Ovary (tissue), 9 donors: Measurements from ENCODE around the gene LNPEP. TPM values are rescaled to one million over a fixed set of nuclear protein-coding genes. Genes with fewer than 3 reads are reported as not detected.

Experiments
- DNase-seq, 5 donors: peaks; one replicate each; pipeline ENCODE4 v3.0.0-alpha.2; 2019 to 2020
- H3K27ac ChIP-seq, 2 donors: fragments of 200-600 bp; one replicate each; pipeline versions ENCODE4 v1.5.1 to v1.8.0; 2019 to 2022
- H3K27me3 ChIP-seq: fragments of 200-600 bp; one replicate; pipeline ENCODE4 v1.8.0; 2022
- H3K36me3 ChIP-seq: fragments of 200-600 bp; sonication (generic); one replicate; pipeline ENCODE4 v1.5.1; 2019
- H3K4me1 ChIP-seq: one replicate; pipeline ENCODE4 v1.8.1; 2013; ENCODE audit warnings: mild to moderate bottlenecking, moderate library complexity; ENCODE audit not compliant: insufficient read depth
- H3K4me3 ChIP-seq: fragments of 200-600 bp; sonication (generic); one replicate; pipeline ENCODE4 v1.5.1; 2017
- H3K9me3 ChIP-seq, 2 donors: fragments of 200-600 bp in 1 of 2; sonication (generic) in 1 of 2; one replicate each; pipeline versions ENCODE4 v1.5.1 to v1.8.1; 2013 to 2019; ENCODE audit warnings: mild to moderate bottlenecking in 1 of 2, moderate library complexity in 1 of 2
- EP300 ChIP-seq: sonication (generic); formaldehyde crosslinking; IDR thresholded peaks from one replicate; pipeline ENCODE4 v1.6.1; 2017; ENCODE audit warnings: antibody characterized with exemption
- POLR2A ChIP-seq: fragments of 450-650 bp; IDR thresholded peaks from one replicate; pipeline ENCODE4 v1.6.1; 2017; ENCODE audit warnings: antibody characterized with exemption, mild to moderate bottlenecking, moderate library complexity
- WGBS, 3 donors: extraction: QIAGEN DNeasy Blood & Tissue Kit in 1 of 3; methylation state at CpG; one replicate each; pipeline versions ENCODE4 v1.1.5 to v1.1.7; 2013 to 2017; 5-methylcytosine and 5-hydroxymethylcytosine counted together
- intact Hi-C, 4 donors: fragments of 100-400 bp; cut with DNase I; formaldehyde crosslinking; loops; one replicate each; pipeline versions ENCODE4 v1.11.0 to v1.15.1; 2022 to 2023
- polyA plus RNA-seq, 2 donors: library from polyadenylated mRNA; stranded (reverse); fragments of 200-250 nt in 1 of 2; fragments of 350-450 nt in 1 of 2; fragmentation: Illumina TruSeq in 1 of 2; extraction: RNeasy Lipid Tissue Mini Kit (QIAGEN cat#74804) in 1 of 2; gene quantifications; one replicate each; pipeline ENCODE4 v1.2.3, GENCODE V29; 2013 to 2014
- total RNA-seq, 7 donors: library from RNA; depleted of rRNA in 2 of 7; stranded (reverse); fragments of >200 nt in 2 of 7; fragmentation: NEBNext Ultra II Directional in 3 of 7; extraction: Animal tissue kit (Norgen Biotek cat#: 25700) in 3 of 7; gene quantifications; one replicate each; pipeline versions ENCODE4 v1.1.0 to v1.2.4, GENCODE V29; 2016 to 2023
- TF ChIP-seq, protein P1 (sequence below), 3 donors: fragments of 450-650 bp in 2 of 3; fragments of 200-600 bp in 1 of 3; IDR thresholded peaks; one replicate each; pipeline versions ENCODE4 v1.5.1 to v1.8.0; 2016 to 2022; ENCODE audit warnings: antibody characterized with exemption in 3 of 3, mild to moderate bottlenecking in 1 of 3
- donor health status: DM: no; HTN: no; CAD: no; lungs with moderate emphysema.
- donor health status: DM: no; HTN: no; CAD: no.
- donor health status: Bipolar disorder and iron deficiency.
- donor health status: DM: yes; HTN: yes; CAD: no.
- donor health status: DM: no; HTN: no; CAD: no.
- donor health status: DM: yes; HTN: yes; CAD: no.

The LNPEP gene
- total and polyA plus RNA-seq, 9 donors = 7.6 to 45.5 (median 32.3) TPM

DNA sequence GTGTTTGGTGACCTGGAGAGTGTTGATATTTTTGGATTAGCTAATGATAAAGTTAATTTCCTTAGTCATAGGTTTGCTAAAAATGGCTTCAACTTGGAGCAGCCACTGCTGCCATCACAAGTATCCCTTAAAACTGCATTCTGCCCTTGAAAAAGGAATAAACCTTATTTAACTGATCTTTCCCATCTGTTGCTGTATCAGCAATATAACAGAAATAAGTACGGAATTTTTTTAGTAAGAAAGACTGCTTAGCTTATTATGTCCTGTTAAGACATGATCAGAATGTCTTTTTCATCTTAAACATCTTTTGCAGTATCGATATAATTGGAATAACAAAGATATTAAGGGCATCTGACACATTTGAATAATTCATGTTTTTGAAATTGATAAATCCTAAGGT lies 75.7 kb downstream of the LNPEP start:
- H3K36me3 ChIP-seq = no peaks in the 10 kb centered on the region
- H3K27ac ChIP-seq = no peak overlapping the region
- no peak for TF ChIP-seq EP300
- TF ChIP-seq, protein P1, sequence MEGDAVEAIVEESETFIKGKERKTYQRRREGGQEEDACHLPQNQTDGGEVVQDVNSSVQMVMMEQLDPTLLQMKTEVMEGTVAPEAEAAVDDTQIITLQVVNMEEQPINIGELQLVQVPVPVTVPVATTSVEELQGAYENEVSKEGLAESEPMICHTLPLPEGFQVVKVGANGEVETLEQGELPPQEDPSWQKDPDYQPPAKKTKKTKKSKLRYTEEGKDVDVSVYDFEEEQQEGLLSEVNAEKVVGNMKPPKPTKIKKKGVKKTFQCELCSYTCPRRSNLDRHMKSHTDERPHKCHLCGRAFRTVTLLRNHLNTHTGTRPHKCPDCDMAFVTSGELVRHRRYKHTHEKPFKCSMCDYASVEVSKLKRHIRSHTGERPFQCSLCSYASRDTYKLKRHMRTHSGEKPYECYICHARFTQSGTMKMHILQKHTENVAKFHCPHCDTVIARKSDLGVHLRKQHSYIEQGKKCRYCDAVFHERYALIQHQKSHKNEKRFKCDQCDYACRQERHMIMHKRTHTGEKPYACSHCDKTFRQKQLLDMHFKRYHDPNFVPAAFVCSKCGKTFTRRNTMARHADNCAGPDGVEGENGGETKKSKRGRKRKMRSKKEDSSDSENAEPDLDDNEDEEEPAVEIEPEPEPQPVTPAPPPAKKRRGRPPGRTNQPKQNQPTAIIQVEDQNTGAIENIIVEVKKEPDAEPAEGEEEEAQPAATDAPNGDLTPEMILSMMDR (IDR thresholded peaks at IDR 0.05) = no peak
- no peak for TF ChIP-seq POLR2A
- intact Hi-C loops = no loop called here
- no peak for DNase-seq
- no peaks in the 10 kb centered on the region for H3K27me3 ChIP-seq
- no peaks in the 10 kb centered on the region for H3K9me3 ChIP-seq
- no peak overlapping the region for H3K4me3 ChIP-seq
- WGBS, 3 donors = 88 to 91% (median 90%) methylated on average over 2 of the region's 2 CpGs
- no peaks in the 10 kb centered on the region for H3K4me1 ChIP-seq

DNA sequence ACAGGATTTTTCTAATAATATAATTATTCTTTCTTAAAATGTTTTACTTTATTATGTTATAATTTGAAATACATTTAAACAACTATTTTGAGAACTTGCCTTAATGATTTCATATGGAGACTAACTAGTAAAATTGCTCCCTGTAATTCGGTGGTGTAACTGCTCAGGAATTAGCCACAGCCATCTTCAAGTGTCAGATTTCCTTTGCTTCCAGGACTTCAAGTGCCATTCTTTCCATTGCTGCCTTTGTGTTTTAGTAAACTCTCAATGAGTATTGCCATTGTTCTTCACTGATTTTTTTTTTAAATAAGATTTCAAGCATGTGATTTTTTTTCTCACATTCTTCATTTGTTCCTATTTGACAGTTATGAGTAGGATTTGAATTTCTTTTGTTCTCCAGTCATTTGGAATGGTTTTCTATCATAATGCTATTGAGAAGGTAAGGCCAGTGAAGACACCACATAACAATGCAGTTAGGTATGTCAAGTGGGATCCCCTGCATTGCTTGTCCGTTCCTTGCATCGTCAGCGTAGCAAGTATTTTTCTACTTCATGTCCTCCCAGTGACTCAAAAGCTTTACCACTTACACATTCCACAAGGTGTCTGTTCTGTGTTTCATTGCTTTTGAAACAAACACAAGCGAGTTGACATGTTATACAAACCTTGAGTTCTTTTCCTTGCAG lies 83.7 kb downstream of the LNPEP start:
- WGBS, 3 donors = 88 to 94% (median 92%) methylated on average over 5 of the region's 5 CpGs
- TF ChIP-seq, protein P1 (IDR thresholded peaks at IDR 0.05) = no peak
- TF ChIP-seq EP300 (no peak), POLR2A (no peak)
- Histone ChIP-seq H3K4me3 (no peak overlapping the region), H3K9me3 (no peaks in the 10 kb centered on the region), H3K36me3 (no peaks in the 10 kb centered on the region), H3K27ac (no peak overlapping the region), H3K27me3 (no peaks in the 10 kb centered on the region), H3K4me1 (no peaks in the 10 kb centered on the region)
- intact Hi-C loops = no loop called here
- DNase-seq = no peak

DNA sequence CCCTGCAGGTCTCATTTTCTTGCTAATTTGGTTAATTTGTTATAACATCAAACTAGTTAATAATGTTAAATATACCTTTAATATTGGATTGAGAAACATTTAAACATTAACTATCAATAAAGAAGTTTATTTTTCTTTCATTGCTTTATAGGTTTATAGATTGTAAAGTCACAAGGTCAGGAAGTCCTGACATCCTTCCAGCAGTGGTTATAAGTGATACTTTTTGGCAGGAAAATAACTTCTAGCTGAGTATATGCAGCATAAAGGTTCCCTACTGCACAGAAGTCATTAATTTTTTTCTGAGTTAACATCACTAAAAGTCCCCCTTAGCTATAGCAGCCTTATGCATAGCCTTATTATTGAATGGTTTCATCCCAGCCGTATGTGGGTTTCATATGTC lies 85.5 kb downstream of the LNPEP start:
- Histone ChIP-seq H3K4me3 (no peak overlapping the region), H3K27me3 (no peaks in the 10 kb centered on the region), H3K4me1 (no peaks in the 10 kb centered on the region), H3K27ac (no peak overlapping the region), H3K9me3 (no peaks in the 10 kb centered on the region), H3K36me3 (no peaks in the 10 kb centered on the region)
- TF ChIP-seq EP300 (no peak), POLR2A (no peak)
- TF ChIP-seq, protein P1 (IDR thresholded peaks at IDR 0.05) = no peak
- no peak for DNase-seq
- 95 to 97% (median 97%) methylated on average over 1 of the region's 1 CpG for WGBS, 3 donors
- intact Hi-C loops = no loop called here

- H3K36me3 ChIP-seq = no peaks in the 10 kb centered on the region
- no peak for DNase-seq
- H3K9me3 ChIP-seq = no peaks in the 10 kb centered on the region
- intact Hi-C loops = no loop called here
- H3K27ac ChIP-seq = no peak overlapping the region
- TF ChIP-seq EP300 (no peak), POLR2A (no peak)
- TF ChIP-seq, protein P1 (IDR thresholded peaks at IDR 0.05) = no peak
- 87 to 95% (median 90%) methylated on average over 1 of the region's 1 CpG for WGBS, 3 donors
- H3K4me3 ChIP-seq = no peak overlapping the region
- H3K27me3 ChIP-seq = no peaks in the 10 kb centered on the region
- no peaks in the 10 kb centered on the region for H3K4me1 ChIP-seq
Measured at GRCh38 chr5:97022898-97023297, 87.0 kb downstream of the LNPEP start.
